A549 (cell line): ENCODE measurements around the gene PRKG1. TPM values are rescaled to one million over a fixed set of nuclear protein-coding genes. Genes with fewer than 3 reads are reported as not detected.

ENCODE experiments used
- ATAC-seq, 2 experiments: fragments of 200-7000 bp in 1 of 2; fragments of >200 bp in 1 of 2; cut with Nextera tagmentation in 1 of 2; cut with Tn5 transposase in 1 of 2; 3 replicates each; pipeline versions ENCODE4 v1.8.0 to v1.9.1; 2018 to 2020; ENCODE audit warnings: mild to moderate bottlenecking in 1 of 2, moderate library complexity in 1 of 2
- CTCF ChIA-PET: fragments of 300-600 bp; sonication (Branson Sonifier 250); formaldehyde crosslinking; extraction: SDS; loops from one replicate; lab custom pipeline; 2021; ENCODE audit warnings: antibody characterized with exemption, inconsistent platforms; lab: Yijun Ruan, JAX
- POLR2A ChIA-PET: fragments of 350-600 bp; formaldehyde crosslinking; extraction: SDS; loops from one replicate; lab custom pipeline; 2021; ENCODE audit warnings: antibody characterized with exemption, inconsistent platforms; lab: Yijun Ruan, JAX
- DNase-seq, 2 experiments: peaks; one replicate each; pipeline versions ENCODE4 v3.0.0 to v3.0.0-alpha.2; 2011 to 2016; ENCODE audit warnings: low read depth in 1 of 2, low spot score in 1 of 2
- FAIRE-seq: peaks from 2 replicates; lab custom pipeline; 2011; peaks lifted over from hg19 to GRCh38; lab: Jason Lieb, UNC
- H3K27ac ChIP-seq, 2 experiments: fragments of >200 bp; sonication (Bioruptor Twin); formaldehyde crosslinking; 3 replicates each; pipeline ENCODE4 v1.5.1; 2016 to 2017
- H3K4me1 ChIP-seq: fragments of >200 bp; sonication (Bioruptor Twin); formaldehyde crosslinking; 3 replicates; pipeline ENCODE4 v1.6.1; 2016
- H3K4me2 ChIP-seq: fragments of >200 bp; sonication (Bioruptor Twin); formaldehyde crosslinking; 3 replicates; pipeline ENCODE4 v1.6.1; 2016
- H3K4me3 ChIP-seq: fragments of >200 bp; sonication (Bioruptor Twin); formaldehyde crosslinking; 3 replicates; pipeline ENCODE4 v1.5.1; 2016
- H3K9me3 ChIP-seq: fragments of >200 bp; sonication (Bioruptor Twin); formaldehyde crosslinking; 3 replicates; pipeline ENCODE4 v1.6.1; 2016
- BCL3 ChIP-seq: fragments of >200 bp; sonication (Bioruptor Twin); formaldehyde crosslinking; IDR thresholded peaks from 3 replicates; pipeline ENCODE4 v1.6.1; 2016
- CTCF ChIP-seq: fragments of >200 bp; sonication (Bioruptor Twin); formaldehyde crosslinking; IDR thresholded peaks from 3 replicates; pipeline ENCODE4 v1.5.1; 2016
- ELK1 ChIP-seq: fragments of 150-350 bp; IDR thresholded peaks from 2 replicates; pipeline ENCODE4 v1.6.1; 2014; ENCODE audit warnings: low read depth, mild to moderate bottlenecking, low read length
- EP300 ChIP-seq, 2 experiments: fragments of >200 bp; sonication (Bioruptor Twin); formaldehyde crosslinking; IDR thresholded peaks; 2 replicates in 1 of 2; 3 replicates in 1 of 2; pipeline ENCODE4 v1.6.1; 2016 to 2017
- HMGXB4 ChIP-seq: fragments of 250-450 bp; sonication (Bioruptor Pico); IDR thresholded peaks from 2 replicates; pipeline ENCODE4 v1.5.0; 2021; ENCODE audit warnings: mild to moderate bottlenecking, moderate library complexity, borderline replicate concordance
- HOXA7 ChIP-seq: fragments of 250-450 bp; sonication (Bioruptor Pico); IDR thresholded peaks from 2 replicates; pipeline ENCODE4 v1.5.0; 2020; ENCODE audit warnings: mild to moderate bottlenecking, moderate library complexity
- HOXB13 ChIP-seq: fragments of 250-450 bp; sonication (Bioruptor Pico); IDR thresholded peaks from 2 replicates; pipeline ENCODE4 v1.5.0; 2020; ENCODE audit warnings: low read depth, mild to moderate bottlenecking, moderate library complexity
- HOXB5 ChIP-seq: fragments of 250-450 bp; sonication (Bioruptor Pico); IDR thresholded peaks from 2 replicates; pipeline ENCODE4 v1.5.0; 2020; ENCODE audit warnings: mild to moderate bottlenecking, moderate library complexity
- JUN ChIP-seq, 2 experiments: fragments of >200 bp; sonication (Bioruptor Twin); formaldehyde crosslinking; IDR thresholded peaks; 2 replicates in 1 of 2; 3 replicates in 1 of 2; pipeline ENCODE4 v1.6.1; 2016 to 2017
- MAFK ChIP-seq: fragments of 450-650 bp; IDR thresholded peaks from 2 replicates; pipeline ENCODE4 v1.6.1; 2014; ENCODE audit not compliant: partially characterized antibody
- MAZ ChIP-seq: fragments of 150-350 bp; IDR thresholded peaks from 2 replicates; pipeline ENCODE4 v1.6.1; 2014; ENCODE audit warnings: antibody characterized with exemption, low read depth, low read length, borderline replicate concordance
- MYC ChIP-seq: IDR thresholded peaks from 2 replicates; pipeline ENCODE4 v1.6.1; 2012; ENCODE audit warnings: mild to moderate bottlenecking, inconsistent platforms, low read length, improper control_type of control experiment, borderline replicate concordance
- POLR2AphosphoS2 ChIP-seq: conservative IDR thresholded peaks from 2 replicates; pipeline ENCODE4 v1.6.1; 2012; ENCODE audit warnings: low read length, improper control_type of control experiment, inconsistent platforms
- RAD21 ChIP-seq, 2 experiments: fragments of >200 bp in 1 of 2; sonication (Bioruptor Twin) in 1 of 2; formaldehyde crosslinking in 1 of 2; IDR thresholded peaks in 1 of 2; conservative IDR thresholded peaks in 1 of 2; 2 replicates in 1 of 2; 3 replicates in 1 of 2; pipeline ENCODE4 v1.6.1; 2012 to 2018; ENCODE audit warnings: inconsistent platforms in 1 of 2
- RARB ChIP-seq: fragments of 250-450 bp; sonication (Bioruptor Pico); IDR thresholded peaks from 2 replicates; pipeline ENCODE4 v1.8.0; 2021; ENCODE audit warnings: mild to moderate bottlenecking, moderate library complexity
- REST ChIP-seq: fragments of 200-600 bp; sonication (generic); IDR thresholded peaks from 2 replicates; pipeline ENCODE4 v1.6.1; 2016; ENCODE audit warnings: antibody characterized with exemption, mild to moderate bottlenecking, moderate library complexity
- TFCP2L1 ChIP-seq: fragments of 250-450 bp; sonication (Bioruptor Pico); IDR thresholded peaks from 2 replicates; pipeline ENCODE4 v1.5.0; 2021; ENCODE audit warnings: mild to moderate bottlenecking
- WGBS: methylation state at CpG from one replicate; pipeline ENCODE4 v1.1.6; 2017; ENCODE audit errors: missing lambda C conversion rate; 5-methylcytosine and 5-hydroxymethylcytosine counted together
- polyA plus RNA-seq, 4 experiments: library from polyadenylated mRNA; depleted of rRNA in 3 of 4; stranded (reverse); fragments of >200 nt; fragmentation: RNase III in 1 of 4; extraction: RNeasy Plus Mini Kit Qiagen cat#74134 plus additional on column Dnase treatment in 1 of 4; gene quantifications; 2 replicates in 3 of 4; 3 replicates in 1 of 4; pipeline ENCODE4 v1.2.3, GENCODE V29; 2011 to 2017
- TF ChIP-seq, protein P1 (sequence below): IDR thresholded peaks from 2 replicates; pipeline ENCODE4 v1.6.1; 2012

PRKG1 gene
- polyA plus RNA-seq, 2 of the 4 experiments (the other 2 are of a cell fraction) = not detected

- Histone ChIP-seq H3K9me3 (no peaks in the 10 kb centered on the region), H3K4me3 (no peak overlapping the region), H3K27ac (no peak overlapping the region), H3K4me1 (no peaks in the 10 kb centered on the region), H3K4me2 (no peak overlapping the region)
- DNase-seq (no peak), FAIRE-seq (no peak), ATAC-seq (no peak)
- TF ChIP-seq HMGXB4 (no peak), HOXA7 (CRISPR knock-in tag) (no peak), HOXB5 (CRISPR knock-in tag) (no peak), BCL3 (no peak), TFCP2L1 (CRISPR knock-in tag) (no peak), CTCF (no peak), MAZ (no peak), RAD21 (conservative IDR thresholded peaks at IDR 0.05 in 1 of 2, IDR thresholded peaks at IDR 0.05 in 1 of 2) (no peak), MYC (no peak), EP300 (IDR thresholded peaks at IDR 0.05) (no peak), JUN (IDR thresholded peaks at IDR 0.05) (no peak), POLR2AphosphoS2 (no peak), RARB (no peak), ELK1 (no peak), HOXB13 (CRISPR knock-in tag) (no peak), MAFK (no peak), REST (no peak)
- TF ChIP-seq, protein P1, sequence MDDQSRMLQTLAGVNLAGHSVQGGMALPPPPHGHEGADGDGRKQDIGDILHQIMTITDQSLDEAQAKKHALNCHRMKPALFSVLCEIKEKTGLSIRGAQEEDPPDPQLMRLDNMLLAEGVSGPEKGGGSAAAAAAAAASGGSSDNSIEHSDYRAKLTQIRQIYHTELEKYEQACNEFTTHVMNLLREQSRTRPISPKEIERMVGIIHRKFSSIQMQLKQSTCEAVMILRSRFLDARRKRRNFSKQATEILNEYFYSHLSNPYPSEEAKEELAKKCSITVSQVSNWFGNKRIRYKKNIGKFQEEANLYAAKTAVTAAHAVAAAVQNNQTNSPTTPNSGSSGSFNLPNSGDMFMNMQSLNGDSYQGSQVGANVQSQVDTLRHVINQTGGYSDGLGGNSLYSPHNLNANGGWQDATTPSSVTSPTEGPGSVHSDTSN = no peak
- POLR2A ChIA-PET = no interaction called here
- 1% methylated on average over 3 of the region's 3 CpGs for WGBS
- CTCF ChIA-PET = no interaction called here
These were observed 371.3 kb downstream of the PRKG1 start for GRCh38 chr10:51445588-51445987.
